ENCODE measurements around the gene TMEM101. TPM values are rescaled to one million over a fixed set of nuclear protein-coding genes. Genes with fewer than 3 reads are reported as not detected.
"Not testable (repeated sequence)": the region's sequence is repeated elsewhere in the genome, so short reads cannot be mapped to it uniquely, and the experiment has no call there.

Gene TMEM101
- polyA plus RNA-seq, 1 of the 3 experiments (the other 2 are of a cell fraction) = 62.9 TPM

DNA sequence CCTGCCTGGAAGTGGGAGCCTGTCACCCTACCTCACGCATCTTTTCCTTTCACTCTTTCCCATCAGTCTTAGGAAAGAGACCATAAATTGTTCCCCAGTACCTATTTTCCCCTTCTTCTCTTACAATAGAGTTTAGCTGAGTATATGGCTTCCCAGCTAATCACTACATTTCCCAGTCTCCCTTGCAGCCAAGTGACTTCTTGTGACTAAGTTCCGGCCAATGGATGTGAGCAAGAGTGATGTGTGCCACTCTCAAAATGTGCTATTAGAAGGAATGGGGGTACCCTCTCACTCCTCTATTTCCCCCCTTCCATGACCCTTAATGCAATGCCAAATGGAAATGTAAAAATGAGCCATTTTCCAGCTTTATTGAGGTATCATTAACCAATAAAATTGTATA is 52.8 kb downstream of the TMEM101 start (continued):
- TF ChIP-seq FOXM1 (IDR thresholded peaks at IDR 0.05; ENCODE audit: low read depth) = no peak
- TF ChIP-seq FOXJ3 (CRISPR knock-in tag; IDR thresholded peaks at IDR 0.05) = no peak
- no peak for TF ChIP-seq SIN3A (IDR thresholded peaks at IDR 0.05; ENCODE audit: borderline replicate concordance, low read depth, low read length)
- no peak for TF ChIP-seq FOSL2 (IDR thresholded peaks at IDR 0.05; ENCODE audit: borderline replicate concordance, low read depth)
- TF ChIP-seq RFX5 (IDR thresholded peaks at IDR 0.05; ENCODE audit: low read length) = no peak
- TF ChIP-seq, protein P1, sequence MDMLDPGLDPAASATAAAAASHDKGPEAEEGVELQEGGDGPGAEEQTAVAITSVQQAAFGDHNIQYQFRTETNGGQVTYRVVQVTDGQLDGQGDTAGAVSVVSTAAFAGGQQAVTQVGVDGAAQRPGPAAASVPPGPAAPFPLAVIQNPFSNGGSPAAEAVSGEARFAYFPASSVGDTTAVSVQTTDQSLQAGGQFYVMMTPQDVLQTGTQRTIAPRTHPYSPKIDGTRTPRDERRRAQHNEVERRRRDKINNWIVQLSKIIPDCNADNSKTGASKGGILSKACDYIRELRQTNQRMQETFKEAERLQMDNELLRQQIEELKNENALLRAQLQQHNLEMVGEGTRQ (IDR thresholded peaks at IDR 0.05; ENCODE audit: borderline replicate concordance, low read depth, low read length) = no peak
- TF ChIP-seq RAD21 (IDR thresholded peaks at IDR 0.05; ENCODE audit: low read length) = no peak
- TF ChIP-seq MEF2A (IDR thresholded peaks at IDR 0.05; ENCODE audit: borderline replicate concordance, low read depth) = no peak

DNA sequence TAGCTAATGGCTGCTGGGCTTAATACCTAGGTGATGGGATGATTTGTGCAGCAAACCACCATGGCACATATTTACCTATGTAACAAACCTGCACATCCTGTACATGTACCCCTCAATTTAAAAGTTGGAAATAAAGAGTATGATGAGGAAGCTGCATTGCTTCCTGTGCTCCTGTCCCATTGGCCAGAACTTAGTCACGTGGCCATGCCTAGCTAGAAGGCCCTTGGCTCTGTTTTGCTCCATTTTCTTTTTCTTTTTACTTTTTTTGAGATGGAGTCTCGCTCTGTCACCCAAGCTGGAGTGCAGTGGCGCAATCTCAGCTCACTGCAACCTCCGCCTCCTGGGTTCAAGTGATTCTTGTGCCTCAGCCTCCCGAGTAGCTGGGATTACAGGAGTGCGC is 53.5 kb downstream of the TMEM101 start:
- H2AFZ ChIP-seq (ENCODE audit: low read depth); H4K20me1 ChIP-seq (ENCODE audit: insufficient read depth); H3K9me3 ChIP-seq; POLR2A ChIA-PET; H3K9me2 ChIP-seq; H3K36me3 ChIP-seq (replicated peaks in 1 of 2; ENCODE audit: control insufficient read depth in 1 of 2, insufficient read depth in 2 of 2, low read length in 1 of 2); H3K27me3 ChIP-seq (ENCODE audit: insufficient read depth); H3K4me3 ChIP-seq (ENCODE audit: low read depth in 2 of 2, low read length in 1 of 2); H3K79me2 ChIP-seq (ENCODE audit: insufficient read depth); H3K27ac ChIP-seq (ENCODE audit: low read depth in 2 of 2, low read length in 1 of 2); H3F3A ChIP-seq (replicated peaks; ENCODE audit: insufficient read depth); H3K4me1 ChIP-seq (ENCODE audit: control insufficient read depth in 1 of 2, insufficient read depth in 2 of 2, low read depth in 1 of 2, low read length in 1 of 2); DNase-seq; H3K4me2 ChIP-seq; H3K9ac ChIP-seq: not testable (repeated sequence)
- 83% methylated on average over 6 of the region's 6 CpGs for WGBS (ENCODE audit: low lambda C conversion rate)
- CTCF ChIA-PET = interaction anchor here (1.0 to 3.3 kb wide), 4 partner anchors 18 to 32 kb away, joined by 3 to 23 read pairs (median 3); no protein-coding TSS in a partner anchor

Small RNA genes lying within 50 kb of the gene (small RNA-seq; reads per million reads assigned to genes)
- 0 reads per million in 7 experiments for gene RF00012

Other genes starting within 250 kb of the TMEM101 start
- gene DUSP3, start 236.0 kb downstream of the TMEM101 start, polyA plus RNA-seq (2012; rRNA removed) = 31.5 and 39.7 TPM in 2 replicates
- 0.02 TPM in 2 replicates for gene CFAP97D1, start 234.5 kb downstream of the TMEM101 start, polyA plus RNA-seq (2012; rRNA removed)
- gene MPP3, start 181.8 kb downstream of the TMEM101 start, polyA plus RNA-seq (2012; rRNA removed) = 12.5 and 14.1 TPM in 2 replicates
- gene CD300LG, start 167.8 kb downstream of the TMEM101 start, polyA plus RNA-seq (2012; rRNA removed) = not detected in 2 replicates
- gene MPP2, start 107.4 kb downstream of the TMEM101 start, polyA plus RNA-seq (2012; rRNA removed) = 8.1 and 8.3 TPM in 2 replicates
- gene PPY, start 72.5 kb downstream of the TMEM101 start, polyA plus RNA-seq (2012; rRNA removed) = not detected in 2 replicates
- gene PYY, start 61.0 kb downstream of the TMEM101 start, polyA plus RNA-seq (2012; rRNA removed) = 0.10 and 0.21 TPM in 2 replicates
- 1.6 and 1.7 TPM in 2 replicates for gene NAGS, start 10.3 kb downstream of the TMEM101 start, polyA plus RNA-seq (2012; rRNA removed)
- gene LSM12, start 51.7 kb upstream of the TMEM101 start, polyA plus RNA-seq (2012; rRNA removed) = 26.6 and 31.3 TPM in 2 replicates
- 158 and 166 TPM in 2 replicates for gene G6PC3, start 55.8 kb upstream of the TMEM101 start, polyA plus RNA-seq (2012; rRNA removed)
- gene HDAC5, start 108.7 kb upstream of the TMEM101 start, polyA plus RNA-seq (2012; rRNA removed) = 19.0 and 21.0 TPM in 2 replicates
- 3.2 and 4.0 TPM in 2 replicates for gene HROB, start 127.0 kb upstream of the TMEM101 start, polyA plus RNA-seq (2012; rRNA removed)
- not detected in 2 replicates for gene ASB16, start 155.7 kb upstream of the TMEM101 start, polyA plus RNA-seq (2012; rRNA removed)
- gene TMUB2, start 172.0 kb upstream of the TMEM101 start, polyA plus RNA-seq (2012; rRNA removed) = 49.5 and 62.2 TPM in 2 replicates
- 47.7 and 57.9 TPM in 2 replicates for gene ATXN7L3, start 184.9 kb upstream of the TMEM101 start, polyA plus RNA-seq (2012; rRNA removed)
- 33.4 and 37.2 TPM in 2 replicates for gene UBTF, start 204.7 kb upstream of the TMEM101 start, polyA plus RNA-seq (2012; rRNA removed)

All from SK-N-SH (cell line).